GM23338 (cell line): Measurements from ENCODE around the gene IFT88.

Experiments
- NANOG ChIP-seq: IDR thresholded peaks from 2 replicates; pipeline ENCODE4 v1.6.1; 2016; ENCODE audit warnings: antibody characterized with exemption, borderline replicate concordance
- REST ChIP-seq: IDR thresholded peaks from one replicate; pipeline ENCODE4 v1.6.1; 2018; ENCODE audit warnings: antibody characterized with exemption; ENCODE audit not compliant: unreplicated experiment

DNA sequence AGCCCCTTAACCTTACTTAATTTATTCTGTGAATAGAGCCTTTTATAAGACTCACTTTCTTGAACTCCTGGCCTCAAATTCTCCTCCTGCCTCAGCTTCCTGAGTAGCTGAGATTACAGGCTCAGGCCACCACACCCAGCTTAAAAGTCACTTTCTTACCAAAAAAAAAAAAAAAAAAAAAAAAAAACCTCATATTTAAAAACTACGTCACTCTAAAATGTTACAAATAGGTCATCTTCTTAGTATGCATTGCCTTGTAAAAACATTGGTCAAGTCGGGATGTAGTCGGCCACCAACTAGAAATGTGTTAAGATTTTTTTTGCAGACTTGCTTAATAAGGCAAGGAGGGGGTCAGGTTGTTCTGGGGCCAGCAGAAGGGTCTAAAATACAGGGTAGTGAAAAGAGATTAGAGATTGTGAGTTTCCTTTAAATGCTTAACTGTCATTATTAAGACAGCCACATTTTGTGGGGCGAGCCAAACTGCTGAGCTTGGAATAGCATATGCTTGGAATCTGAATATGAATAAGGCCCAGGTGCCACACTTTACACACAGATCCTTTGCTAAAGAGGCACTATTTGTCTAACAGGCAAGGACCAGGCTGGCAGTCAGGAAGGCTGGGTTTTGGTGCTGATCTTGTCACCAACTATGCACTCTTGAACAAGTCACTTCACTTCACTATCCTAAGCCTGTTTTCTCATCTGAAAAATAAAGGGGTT lies 120.1 kb downstream of the IFT88 start:
- TF ChIP-seq NANOG (no peak), REST (no peak)
